NCI-H748 (cell line): ENCODE data around the gene KIF7.

Source experiments
- DNase-seq: peaks from one replicate; lab custom pipeline; 2025; ENCODE audit not compliant: unreplicated experiment; lab: John Stamatoyannopoulos, UW

Gene KIF7

DNA sequence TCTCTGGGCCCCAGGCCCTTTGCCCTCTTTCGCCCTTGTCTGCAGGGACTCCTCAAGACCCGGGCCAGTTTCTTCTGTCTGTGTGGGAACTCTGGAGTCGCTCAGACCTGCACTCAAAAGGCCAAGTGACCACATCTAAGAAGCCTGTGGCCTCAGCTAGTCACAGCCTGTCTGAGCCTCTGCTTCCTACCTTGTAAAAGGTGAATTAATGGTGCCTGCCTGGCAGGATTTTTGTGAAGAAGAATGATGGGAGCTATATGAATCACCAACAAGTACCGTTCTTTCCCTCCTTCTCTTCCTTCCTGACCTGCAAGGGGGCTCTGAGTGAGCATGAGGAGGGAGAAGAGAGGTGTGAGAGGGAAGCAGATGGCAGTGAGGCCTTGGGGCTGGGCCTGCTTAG, 16.4 kb upstream of the KIF7 start:
- no peak for DNase-seq

DNA sequence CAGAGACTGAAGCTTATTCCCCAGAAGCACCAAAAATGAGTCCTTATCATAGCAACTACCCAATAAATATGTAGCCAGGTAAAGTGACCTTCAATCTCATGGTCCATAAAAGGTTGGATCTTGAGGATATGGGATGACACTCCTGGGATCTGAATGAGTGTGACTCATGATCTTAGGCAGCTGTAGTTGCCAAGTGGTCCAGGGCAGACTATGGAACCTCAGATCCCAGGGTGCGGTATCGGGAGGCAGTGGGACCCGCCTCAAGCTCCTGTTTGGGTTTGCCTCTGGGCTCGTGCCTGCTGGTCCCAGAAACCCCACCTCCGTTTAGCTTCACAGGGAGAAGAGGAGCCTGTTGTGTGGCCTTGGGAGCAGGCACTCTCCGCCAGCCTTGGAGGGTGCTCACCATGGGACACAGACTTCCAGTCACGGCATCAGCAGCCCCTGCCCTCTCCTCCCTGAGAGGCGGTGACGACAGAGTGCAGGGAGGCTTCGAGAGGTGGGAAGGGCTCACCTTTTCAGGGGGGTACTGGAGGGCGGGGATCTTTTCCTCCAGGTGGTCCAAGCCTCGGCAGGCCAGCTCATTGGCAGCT, 15.8 kb upstream of the KIF7 start:
- no peak for DNase-seq

DNA sequence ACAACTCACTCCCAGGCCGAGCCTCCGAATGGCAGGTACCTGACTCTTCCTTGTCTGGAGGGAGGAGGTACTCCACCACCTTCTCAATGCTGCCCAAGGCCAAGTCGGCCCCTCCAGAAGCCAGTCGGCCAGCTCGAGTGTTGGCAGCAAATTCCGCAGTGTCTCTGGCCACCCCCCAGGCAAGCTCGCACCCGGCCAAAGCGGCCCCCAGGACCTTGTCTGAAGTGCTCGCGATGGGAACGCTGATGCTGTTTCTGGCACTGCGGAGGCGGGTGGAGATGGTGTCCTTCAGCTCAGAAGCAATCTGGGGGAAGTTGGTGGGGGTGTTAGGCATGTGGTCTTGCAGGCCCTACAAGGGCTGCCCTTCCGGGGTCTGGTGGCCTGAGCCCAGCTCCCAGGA, 14.7 kb upstream of the KIF7 start:
- no peak for DNase-seq

DNA sequence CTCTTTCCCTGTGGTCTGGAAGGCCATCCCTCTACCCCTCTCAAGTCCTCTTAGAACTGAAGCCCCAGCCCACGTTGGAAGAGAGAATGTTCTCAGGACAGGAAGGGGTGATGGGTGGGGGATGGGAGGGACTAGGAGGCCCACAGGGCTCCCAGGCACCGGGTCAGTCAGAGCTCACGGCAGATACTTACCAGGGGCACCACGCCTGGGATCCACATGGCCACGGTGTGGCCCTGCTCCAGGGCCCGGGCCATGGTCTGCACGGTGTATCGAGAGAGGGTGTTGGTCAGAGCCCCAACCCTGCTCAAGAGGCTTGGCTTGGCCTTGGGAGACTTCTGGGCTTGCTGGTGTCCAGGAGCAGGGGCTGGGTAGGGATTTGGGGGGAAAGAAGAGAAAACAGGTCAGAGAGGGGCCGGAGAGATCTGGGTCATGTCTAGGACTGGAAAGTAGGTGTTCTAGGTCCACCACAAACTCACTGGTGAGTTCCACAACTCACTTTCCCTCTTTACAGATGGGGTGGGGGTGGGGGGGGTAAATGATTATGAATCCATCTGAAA, 14.1 kb upstream of the KIF7 start:
- no peak for DNase-seq

DNA sequence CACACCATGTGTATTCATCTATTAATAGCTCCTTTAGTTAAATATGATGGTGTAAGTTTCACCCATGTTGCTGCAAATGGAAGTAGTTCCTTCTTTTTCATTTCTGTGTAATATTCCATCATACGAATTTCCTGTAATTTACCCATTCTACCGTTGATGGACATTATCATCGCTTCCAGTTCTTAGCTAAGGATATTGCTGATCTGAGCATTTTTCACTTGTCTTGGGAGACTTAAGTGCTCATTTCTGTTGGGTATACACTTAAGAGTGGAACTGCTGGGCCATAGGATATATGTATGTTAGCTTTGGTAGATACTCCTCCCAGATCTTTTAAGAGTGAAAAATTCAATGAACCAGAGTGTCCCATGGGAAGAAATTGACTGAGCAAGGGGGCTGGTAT, 12.9 kb upstream of the KIF7 start:
- DNase-seq: no peak

DNA sequence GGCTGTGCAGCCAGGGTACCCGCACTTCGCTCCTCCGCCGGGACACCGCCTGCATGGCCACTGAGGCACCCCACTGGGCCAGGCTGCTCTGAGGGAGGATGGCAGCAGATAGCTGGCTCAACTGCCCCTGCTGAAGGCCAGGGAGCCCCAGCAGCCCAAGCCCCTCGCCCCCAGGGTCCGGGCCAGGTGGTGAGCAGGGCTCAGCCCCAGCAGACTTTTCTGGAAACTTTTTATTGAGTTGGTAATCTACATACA, 12.4 kb upstream of the KIF7 start:
- DNase-seq: no peak

DNA sequence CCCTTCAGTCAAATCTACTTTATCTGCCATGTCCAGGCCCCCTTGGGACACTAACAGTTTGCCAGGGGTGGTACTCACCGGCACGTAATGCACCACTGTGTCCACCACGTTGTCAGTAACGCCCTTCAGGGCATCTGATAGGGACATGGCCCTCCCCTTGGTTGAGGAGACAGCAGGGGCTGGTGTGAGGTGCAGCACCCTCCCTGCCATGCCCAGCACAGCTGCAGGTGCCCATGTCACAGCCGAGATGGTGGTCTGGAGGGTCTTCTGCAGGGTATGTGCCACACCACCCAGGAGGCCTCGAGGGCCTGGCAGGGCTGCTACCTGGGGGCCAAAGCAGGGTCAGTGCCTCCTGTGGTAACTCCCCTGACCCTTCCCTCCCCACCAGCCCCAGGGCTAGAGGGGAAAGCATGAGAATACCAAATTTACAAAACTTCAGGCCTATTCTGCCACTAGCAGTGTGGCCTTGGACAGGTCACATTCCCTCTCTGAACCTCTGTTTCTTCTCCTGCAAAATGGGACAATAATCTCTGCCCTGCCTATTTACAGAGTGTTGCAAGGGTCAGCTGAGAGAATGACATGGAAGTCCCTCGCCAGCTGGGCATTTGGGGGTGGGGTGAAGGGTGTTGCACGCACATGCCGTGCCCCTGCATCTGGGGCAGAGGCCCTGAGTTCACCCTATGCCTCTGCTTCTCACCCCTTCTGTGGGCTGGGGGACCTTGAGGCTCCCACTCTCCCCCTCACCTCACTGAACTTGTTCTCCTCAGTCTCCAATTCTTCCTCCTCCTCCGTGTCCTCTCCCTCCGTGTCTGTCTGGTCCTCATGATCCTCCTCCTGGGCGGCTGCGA, 11.8 kb upstream of the KIF7 start:
- no peak for DNase-seq

DNA sequence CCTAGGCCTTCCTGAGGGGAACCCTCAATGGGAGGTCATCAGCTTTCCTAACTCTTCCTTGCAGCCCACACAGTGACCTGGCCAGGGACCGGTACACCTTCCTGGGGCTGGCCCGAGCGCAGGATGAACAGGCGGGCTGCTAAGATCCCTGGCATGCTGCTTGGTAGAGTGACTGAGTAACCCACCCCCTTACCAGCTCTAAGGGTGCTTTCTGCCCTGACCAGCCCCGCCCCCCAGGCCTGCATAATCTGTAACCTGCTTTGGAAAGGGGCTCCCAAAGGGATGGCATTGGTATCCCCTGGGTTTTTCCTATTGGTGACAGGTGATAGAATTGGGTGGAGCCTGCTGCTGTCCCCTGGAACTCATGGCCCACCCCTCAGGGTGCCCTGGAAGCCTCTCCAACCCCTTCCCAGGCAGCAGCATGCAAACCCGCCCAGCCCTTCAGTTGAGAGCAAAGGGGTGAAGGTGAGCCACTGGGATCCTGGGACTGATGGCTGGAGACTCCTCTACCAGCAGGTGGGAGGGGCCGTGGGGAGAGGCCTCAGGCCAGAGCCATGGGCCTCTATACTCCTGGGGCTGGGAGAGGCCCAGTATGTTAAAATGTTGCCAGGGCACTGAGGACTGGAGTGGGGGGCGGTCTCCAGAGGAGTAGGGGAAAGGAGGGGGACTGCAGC, 11.1 kb upstream of the KIF7 start:
- no peak for DNase-seq

DNA sequence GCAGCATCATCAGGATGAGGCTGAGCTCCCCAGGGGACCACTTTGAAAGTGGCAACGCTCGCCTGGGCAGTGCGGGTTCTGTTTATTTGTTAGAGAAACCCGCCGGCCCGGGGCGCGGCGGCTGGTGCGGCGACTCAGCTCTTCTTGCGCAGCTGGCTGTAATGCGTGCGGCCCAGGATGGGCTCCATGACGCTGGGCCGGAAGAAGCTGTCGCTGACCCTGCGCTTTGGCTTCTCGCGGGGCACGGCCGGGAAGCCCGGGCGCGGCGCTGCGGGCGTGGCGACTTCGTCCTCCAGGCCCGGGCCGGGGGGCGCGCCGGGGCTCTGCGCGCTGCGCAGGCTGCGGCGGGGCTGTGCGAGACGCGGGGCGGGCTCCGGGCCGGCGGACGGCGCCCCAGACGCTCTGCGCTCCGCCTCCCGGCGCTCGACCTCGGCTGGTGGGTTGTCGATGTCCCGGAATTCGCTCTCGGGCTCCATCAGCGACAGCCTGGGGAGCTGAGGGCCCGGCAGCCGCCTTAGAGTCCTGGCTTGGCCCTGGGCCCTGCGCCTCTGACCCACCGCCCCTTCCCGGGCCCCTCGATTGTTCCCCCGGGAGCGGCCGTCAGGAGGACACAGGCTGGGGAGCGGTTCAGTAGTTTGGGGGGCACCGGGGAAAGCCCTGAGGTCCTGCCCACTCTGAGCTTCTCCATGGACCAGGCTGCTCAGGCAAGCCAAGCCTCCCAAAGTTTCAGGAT, 10.3 kb upstream of the KIF7 start:
- peak; percentile 66 for DNase-seq

DNA sequence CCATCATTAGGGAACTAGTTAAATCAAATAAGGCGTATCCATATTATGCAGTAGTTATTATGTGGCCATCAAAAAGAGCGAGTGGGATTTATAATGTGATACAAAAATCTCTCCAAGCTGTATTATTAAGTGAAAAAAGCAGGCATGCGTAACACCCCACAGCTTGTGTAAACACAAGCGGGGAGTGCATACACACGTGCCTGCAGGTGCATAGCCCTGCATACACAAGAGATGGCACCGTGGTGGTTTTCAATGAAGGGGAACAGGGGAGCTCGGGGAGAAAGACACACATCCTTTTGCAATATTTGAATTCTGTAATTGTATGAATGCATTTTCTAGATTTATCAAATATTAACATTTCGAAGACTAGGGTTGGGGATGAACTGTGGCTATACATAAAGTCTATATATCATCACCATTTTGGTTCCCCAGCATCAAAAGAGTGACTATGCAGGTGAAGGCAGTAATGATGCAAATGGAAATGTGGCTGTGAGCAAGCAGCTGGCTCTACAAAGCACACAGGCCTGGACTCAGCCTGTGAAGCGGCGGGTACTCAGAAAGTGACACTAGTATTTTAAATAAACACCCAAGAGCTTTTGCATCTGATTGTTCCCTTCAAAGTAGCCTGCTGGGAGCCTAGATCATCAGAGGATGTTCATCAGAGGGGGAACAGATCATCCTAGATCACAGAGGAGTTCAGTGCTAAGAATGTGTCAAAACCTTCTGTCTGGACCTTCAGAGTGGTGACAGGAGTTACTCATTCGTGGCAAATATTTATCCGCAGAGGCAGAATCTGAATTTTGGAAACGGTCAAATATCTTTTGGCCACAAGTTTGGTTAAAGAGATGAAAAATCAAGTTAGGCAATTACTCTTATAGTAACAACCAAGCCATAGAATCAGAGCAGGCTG, 9.4 kb upstream of the KIF7 start:
- peak; percentile 69 for DNase-seq

DNA sequence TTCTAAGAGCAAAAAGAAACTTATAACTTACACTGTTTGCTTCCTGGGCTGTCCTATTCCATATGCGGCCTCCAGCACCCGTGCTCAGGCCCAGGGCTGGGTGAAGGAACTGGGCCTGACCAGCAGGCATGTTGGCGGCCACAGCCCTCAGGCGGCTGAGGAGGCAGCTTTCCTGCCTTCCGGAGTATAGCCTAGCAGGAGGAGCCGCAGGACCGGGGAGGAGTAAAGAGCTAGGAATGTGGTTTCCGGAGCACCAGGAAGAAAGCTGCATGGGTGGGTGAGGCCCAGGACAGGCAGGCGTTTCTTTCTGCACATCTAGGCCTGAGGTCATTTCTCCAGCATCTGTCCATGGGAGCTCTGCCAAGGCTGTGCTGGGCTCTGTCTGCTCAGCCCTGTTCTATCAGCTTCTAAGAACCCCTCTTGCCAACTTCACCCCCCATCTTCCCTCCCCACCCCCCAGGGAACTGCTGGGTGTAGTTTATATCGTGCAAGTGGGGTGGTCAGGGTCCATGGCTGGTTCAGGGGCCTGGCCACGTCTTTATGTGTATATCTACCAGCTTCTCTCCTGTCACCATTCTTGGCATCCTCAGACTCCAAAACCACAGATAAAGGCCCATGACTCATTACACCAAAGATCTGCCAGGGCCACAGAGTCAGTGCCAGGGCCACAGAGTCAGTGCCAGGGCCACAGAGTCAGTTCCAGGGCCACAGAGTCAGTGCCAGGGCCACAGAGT, 7.8 kb upstream of the KIF7 start:
- DNase-seq: no peak

DNA sequence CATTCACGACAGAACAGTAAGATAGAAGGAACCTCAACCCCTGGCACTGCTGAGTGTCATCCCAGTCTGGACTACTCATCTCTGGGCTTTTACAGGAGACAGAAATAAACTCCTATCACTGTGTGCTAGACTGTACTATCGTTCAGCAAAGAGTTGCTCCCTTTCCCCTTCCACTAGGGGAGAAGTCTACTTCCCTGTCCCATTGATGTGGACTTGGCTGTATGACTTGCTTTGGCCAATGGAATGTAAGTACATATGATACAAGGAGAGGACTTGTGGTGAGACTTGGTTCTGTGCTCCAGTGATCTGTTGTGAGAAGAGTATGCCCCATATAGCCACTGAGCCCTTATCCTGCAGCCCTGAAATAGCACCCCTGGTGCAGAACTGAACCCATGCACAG, 5.3 kb upstream of the KIF7 start:
- DNase-seq: no peak

DNA sequence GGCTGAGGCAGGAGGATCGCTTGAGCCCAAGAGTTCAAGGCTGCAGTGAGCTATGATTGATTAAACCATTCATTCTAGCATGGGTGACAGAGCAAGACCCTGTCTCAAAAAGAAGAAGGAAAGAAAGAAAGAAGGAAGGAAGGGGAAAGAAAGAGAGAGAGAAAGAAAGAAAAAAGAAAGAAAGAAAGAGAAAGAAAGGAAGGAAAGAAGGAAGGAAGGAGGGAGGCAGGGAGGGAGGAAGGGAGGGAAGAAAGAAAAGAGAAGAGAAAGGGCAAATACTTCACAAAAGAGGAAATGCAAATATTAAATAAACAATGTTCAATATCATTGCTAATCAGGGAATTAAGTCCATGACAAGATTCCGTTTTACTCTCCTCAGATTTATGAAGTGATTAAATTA, 4.0 kb upstream of the KIF7 start:
- DNase-seq: no peak

DNA sequence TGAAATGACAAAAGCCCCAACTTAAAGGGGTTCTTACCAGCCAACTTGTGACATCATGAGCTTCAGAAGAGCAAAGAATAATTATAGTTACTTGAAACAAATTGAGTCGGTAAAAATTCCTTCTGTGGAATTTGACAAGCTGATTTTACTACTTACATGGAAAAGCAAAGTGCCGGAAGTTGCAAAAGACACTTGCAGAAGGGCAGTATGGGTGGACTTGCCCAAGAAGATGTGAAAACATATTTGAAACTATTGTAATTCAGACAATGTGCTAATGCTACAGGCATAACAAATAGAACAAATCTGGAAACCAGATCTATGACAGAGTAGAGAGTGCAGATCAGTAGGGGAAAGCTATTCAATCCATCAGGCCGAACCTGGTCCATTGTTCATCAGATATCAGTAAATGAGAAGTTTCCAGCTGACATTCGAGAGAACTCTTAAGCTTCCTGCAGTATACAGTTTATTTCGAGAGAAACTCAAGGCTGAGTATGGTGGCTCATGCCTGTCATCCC, 2.5 kb upstream of the KIF7 start:
- DNase-seq: no peak

DNA sequence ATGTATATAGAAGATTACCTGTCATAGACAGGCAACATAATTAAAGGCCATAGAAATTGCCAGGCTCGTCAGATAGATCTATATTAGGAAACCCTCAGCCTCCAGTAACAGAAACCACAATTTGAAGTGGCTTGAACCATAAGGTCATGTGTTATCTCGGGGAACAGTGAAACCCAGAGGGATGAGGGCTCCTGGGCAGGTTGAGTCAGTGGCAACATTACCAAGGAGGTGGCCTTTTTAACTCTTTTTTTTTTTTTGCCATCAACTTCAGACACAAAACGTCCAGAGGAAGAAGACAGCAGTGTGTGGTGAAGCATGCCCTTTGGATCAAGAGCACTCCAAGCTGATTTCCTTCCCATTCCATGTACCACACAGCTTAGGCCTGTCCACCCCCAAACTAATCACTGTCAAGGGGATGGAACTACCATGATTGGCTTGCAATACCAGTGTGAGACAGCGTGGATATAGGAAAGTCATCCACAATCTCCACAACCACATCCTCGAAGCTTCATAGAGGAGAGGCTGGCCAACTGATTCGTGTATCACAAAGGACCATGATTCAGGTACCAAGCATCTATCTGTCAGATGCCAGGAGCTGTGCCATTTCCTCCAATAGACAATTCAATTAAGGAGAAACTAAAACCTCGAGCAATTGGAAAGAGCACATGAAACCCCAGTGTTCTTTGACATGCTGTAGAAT, 999 bp upstream of the KIF7 start:
- DNase-seq: no peak

DNA sequence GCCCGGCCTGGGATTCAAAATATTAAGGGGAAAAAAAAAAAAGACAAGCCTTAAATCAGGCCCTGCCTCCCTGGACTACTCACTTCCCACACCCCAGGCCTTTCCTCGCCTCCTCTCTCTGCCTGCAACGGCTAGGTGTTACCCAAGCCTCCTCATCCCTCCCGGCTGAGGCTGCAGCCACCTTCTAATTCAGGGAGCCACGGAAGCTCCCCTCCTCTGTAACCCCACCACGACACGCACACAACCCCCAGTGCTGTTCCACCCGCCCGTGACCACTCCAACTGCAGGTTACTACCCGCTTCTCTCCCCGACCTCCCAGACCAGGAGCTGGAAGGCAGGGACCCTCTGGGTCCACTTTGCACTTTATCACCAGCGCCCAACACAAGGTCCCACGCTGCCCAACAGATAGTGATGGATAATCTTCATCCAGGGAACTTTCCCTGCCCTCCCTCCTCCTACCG, 936 bp downstream of the KIF7 start:
- no peak for DNase-seq

DNA sequence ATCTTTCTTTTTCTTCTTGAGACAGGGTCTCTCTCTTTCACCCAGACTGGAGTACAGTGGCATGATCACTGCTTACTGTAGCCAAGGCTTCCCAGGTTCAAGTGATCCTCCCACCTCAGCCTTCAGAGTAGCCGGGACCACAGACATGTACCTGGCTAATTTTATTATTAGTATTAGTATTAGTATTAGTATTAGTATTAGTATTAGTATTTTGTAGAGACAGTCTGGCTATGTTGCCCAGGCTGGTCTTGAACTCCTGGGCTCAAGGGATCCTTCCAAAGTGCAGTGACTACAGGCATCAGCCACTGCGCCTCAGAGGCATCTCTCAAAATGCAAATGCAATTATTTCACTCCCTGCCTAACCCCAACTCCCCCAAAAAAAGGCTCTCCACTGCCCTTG, 1.7 kb downstream of the KIF7 start:
- DNase-seq: no peak

DNA sequence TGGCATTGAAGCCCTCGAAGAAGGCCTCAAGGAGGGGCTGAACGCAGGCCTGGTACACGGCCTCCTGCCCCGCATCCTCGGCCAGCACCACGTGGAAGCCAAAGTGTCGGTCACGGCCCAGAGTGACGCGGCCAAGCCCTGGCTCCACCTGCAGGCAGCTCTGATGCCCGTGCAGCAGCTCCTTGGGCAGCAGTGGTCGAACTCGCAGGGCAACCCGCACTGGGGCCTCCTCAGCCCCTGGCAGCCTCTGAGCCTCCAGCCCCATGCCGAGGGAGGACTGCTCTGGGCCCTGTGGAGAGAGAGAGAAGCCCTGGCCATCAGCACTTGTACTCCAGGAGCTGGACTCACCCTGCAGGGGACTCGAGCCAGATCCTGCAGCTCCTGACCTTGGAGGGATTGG, 2.6 kb downstream of the KIF7 start:
- DNase-seq: no peak

DNA sequence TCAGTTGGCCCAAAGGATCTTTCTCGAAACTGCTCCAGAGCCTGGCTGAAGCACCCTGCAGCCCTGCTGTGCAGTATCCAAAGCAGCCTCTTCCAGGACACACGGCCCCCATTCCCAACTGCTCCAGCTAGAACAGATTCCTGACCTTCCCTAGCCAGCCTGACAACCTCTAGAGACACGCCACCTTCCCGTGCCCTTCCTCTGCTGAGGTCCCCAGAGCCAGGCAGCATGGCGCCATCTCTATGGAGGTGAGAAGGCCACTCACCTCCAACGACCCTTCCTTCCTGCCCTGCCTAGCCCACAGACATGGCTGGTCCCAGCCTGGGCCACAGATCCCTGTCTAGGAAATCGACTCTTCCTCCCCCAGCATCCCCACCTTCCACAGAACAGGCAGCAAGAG, 3.1 kb downstream of the KIF7 start:
- DNase-seq: no peak
